HepG2 (cell line): Measurements from ENCODE around the gene CTNNA1. TPM values are rescaled to one million over a fixed set of nuclear protein-coding genes. Genes with fewer than 3 reads are reported as not detected.

Experiments used
- BCL6 ChIP-seq: IDR thresholded peaks from 2 replicates; pipeline ENCODE4 v1.6.1; 2016; ENCODE audit warnings: missing genetic modification reagents, missing compliant biosample characterization
- CREBL2 ChIP-seq: sonication (generic); formaldehyde crosslinking; IDR thresholded peaks from 2 replicates; pipeline ENCODE4 v1.8.1; 2023; ENCODE audit warnings: missing genetic modification reagents, mild to moderate bottlenecking, borderline replicate concordance
- ELF1 ChIP-seq: sonication (generic); formaldehyde crosslinking; IDR thresholded peaks from 2 replicates; pipeline ENCODE4 v1.4.0; 2020; ENCODE audit warnings: missing genetic modification reagents
- ELK4 ChIP-seq: sonication (generic); formaldehyde crosslinking; IDR thresholded peaks from 2 replicates; pipeline ENCODE4 v1.9.0; 2021; ENCODE audit warnings: missing genetic modification reagents, borderline replicate concordance
- FOXA3 ChIP-seq: IDR thresholded peaks from 2 replicates; pipeline ENCODE4 v1.6.1; 2016; ENCODE audit warnings: missing genetic modification reagents, missing compliant biosample characterization
- FOXK2 ChIP-seq: fragments of 450-650 bp; IDR thresholded peaks from 2 replicates; pipeline ENCODE4 v1.6.1; 2016
- HBP1 ChIP-seq: IDR thresholded peaks from 2 replicates; pipeline ENCODE4 v1.6.1; 2016; ENCODE audit warnings: low read depth, control low read depth
- HNRNPUL1 ChIP-seq: fragments of 200-400 bp; formaldehyde crosslinking; IDR thresholded peaks from 2 replicates; pipeline ENCODE4 v1.6.1; 2017; ENCODE audit warnings: low read depth, mild to moderate bottlenecking, low read length, moderate library complexity
- IRF1 ChIP-seq: sonication (generic); formaldehyde crosslinking; IDR thresholded peaks from 2 replicates; pipeline ENCODE4 v1.4.0; 2020; ENCODE audit warnings: low read depth, mild to moderate bottlenecking, missing genetic modification reagents
- IRF9 ChIP-seq: sonication (generic); formaldehyde crosslinking; IDR thresholded peaks from 2 replicates; pipeline ENCODE4 v1.8.0; 2022; ENCODE audit warnings: missing genetic modification reagents, mild to moderate bottlenecking, borderline replicate concordance
- MED8 ChIP-seq: sonication (generic); formaldehyde crosslinking; IDR thresholded peaks from 2 replicates; pipeline ENCODE4 v1.8.1; 2023; ENCODE audit warnings: mild to moderate bottlenecking, missing genetic modification reagents; ENCODE audit not compliant: insufficient replicate concordance
- MIXL1 ChIP-seq: IDR thresholded peaks from 2 replicates; pipeline ENCODE4 v1.6.1; 2016
- POGK ChIP-seq: sonication (generic); formaldehyde crosslinking; conservative IDR thresholded peaks from 2 replicates; pipeline ENCODE4 v1.8.0; 2022; ENCODE audit warnings: mild to moderate bottlenecking, moderate library complexity, missing genetic modification reagents
- SMC3 ChIP-seq: IDR thresholded peaks from 2 replicates; pipeline ENCODE4 v1.6.1; 2011; ENCODE audit warnings: low read length, improper control_type of control experiment
- SRY ChIP-seq: sonication (generic); formaldehyde crosslinking; IDR thresholded peaks from 2 replicates; pipeline ENCODE4 v1.8.0; 2022; ENCODE audit warnings: mild to moderate bottlenecking, missing genetic modification reagents
- STAT6 ChIP-seq: sonication (generic); formaldehyde crosslinking; IDR thresholded peaks from 2 replicates; pipeline ENCODE4 v1.4.0; 2020; ENCODE audit warnings: missing genetic modification reagents, mild to moderate bottlenecking, borderline replicate concordance
- SYNCRIP ChIP-seq: fragments of 200-400 bp; formaldehyde crosslinking; IDR thresholded peaks from 2 replicates; pipeline ENCODE4 v1.6.1; 2018; ENCODE audit warnings: mild to moderate bottlenecking, low read depth, low read length; ENCODE audit not compliant: insufficient read depth
- ZFP37 ChIP-seq: sonication (generic); formaldehyde crosslinking; IDR thresholded peaks from 2 replicates; pipeline ENCODE4 v1.4.0; 2020; ENCODE audit warnings: missing genetic modification reagents, borderline replicate concordance
- ZNF460 ChIP-seq: sonication (generic); formaldehyde crosslinking; IDR thresholded peaks from 2 replicates; pipeline ENCODE4 v1.5.1; 2020; ENCODE audit warnings: missing genetic modification reagents, mild to moderate bottlenecking, borderline replicate concordance
- ZNF510 ChIP-seq: sonication (generic); formaldehyde crosslinking; IDR thresholded peaks from 2 replicates; pipeline ENCODE4 v1.4.0; 2020; ENCODE audit warnings: low read depth, mild to moderate bottlenecking, missing genetic modification reagents
- ZNF556 ChIP-seq: sonication (generic); formaldehyde crosslinking; IDR thresholded peaks from 2 replicates; pipeline ENCODE4 v1.4.0; 2020; ENCODE audit warnings: mild to moderate bottlenecking, missing genetic modification reagents, borderline replicate concordance
- polyA plus RNA-seq, 8 experiments: library from polyadenylated mRNA; depleted of rRNA in 3 of 8; stranded (reverse) in 7 of 8; unstranded in 1 of 8; fragments of >200 nt; fragmentation: Illumina TruSeq in 4 of 8; extraction: Trizol in 4 of 8; gene quantifications; 2 replicates each; pipeline versions ENCODE4 v1.2.1 to v1.2.3, GENCODE V29; 2011 to 2016; ENCODE audit warnings: low read depth in 4 of 8, missing spikeins in 1 of 8, mixed read lengths in 1 of 8; ENCODE audit not compliant: insufficient read depth in 1 of 8
- total RNA-seq, 5 experiments: library from RNA; depleted of rRNA; stranded (reverse); fragments of >200 nt; fragmentation: Illumina TruSeq; extraction: Trizol; gene quantifications; 2 replicates each; pipeline ENCODE4 v1.2.3, GENCODE V29; 2016; ENCODE audit warnings: low read depth in 1 of 5

CTNNA1 gene
- total and polyA plus RNA-seq, 2 of the 13 experiments (the other 11 are each of a cell fraction or from before 2014, with no cell fraction given), result 66.8 to 162 TPM

- TF ChIP-seq SRY (CRISPR knock-in tag) (no peak), ELF1 (CRISPR knock-in tag) (no peak), ELK4 (no peak), IRF1 (CRISPR knock-in tag) (no peak), HBP1 (CRISPR knock-in tag) (no peak), FOXK2 (no peak), ZNF510 (CRISPR knock-in tag) (no peak), STAT6 (CRISPR knock-in tag) (no peak), MIXL1 (CRISPR knock-in tag) (peak; percentile 11; the same call in 1 of the 2 replicates), CREBL2 (no peak), MED8 (CRISPR knock-in tag) (no peak), ZNF460 (CRISPR knock-in tag) (no peak), IRF9 (CRISPR knock-in tag) (no peak), POGK (CRISPR knock-in tag) (no peak), SYNCRIP (no peak), ZNF556 (CRISPR knock-in tag) (peak; percentile 54; the same call in 1 of the 2 replicates), HNRNPUL1 (no peak), BCL6 (CRISPR knock-in tag) (no peak), ZFP37 (CRISPR knock-in tag) (no peak), FOXA3 (CRISPR knock-in tag) (peak; percentile 26; the same call in 1 of the 2 replicates), SMC3 (no peak)
Observed at GRCh38 chr5:138725818-138726416, 27.3 kb upstream of the CTNNA1 start (continued).
